ENCODE data around the gene FAM3A. TPM values are rescaled to one million over a fixed set of nuclear protein-coding genes. Genes with fewer than 3 reads are reported as not detected.

Gene FAM3A
- total RNA-seq, 1 donor from 2014 or later, result 36.5 TPM

- peaks cover 4% of the 10 kb centered on the region for H3K9me3 Mint-ChIP-seq (ENCODE audit: low read depth)
- H3K4me1 Mint-ChIP-seq (ENCODE audit: low read depth), result peaks cover 16% of the 10 kb centered on the region
- no peak overlapping the region for H3K27ac Mint-ChIP-seq (ENCODE audit: unreplicated experiment)
- peaks cover 7% of the 10 kb centered on the region for H3K36me3 Mint-ChIP-seq (ENCODE audit: low read depth)
- no peak for DNase-seq (ENCODE audit: low spot score)
- TF ChIP-seq, protein P1, sequence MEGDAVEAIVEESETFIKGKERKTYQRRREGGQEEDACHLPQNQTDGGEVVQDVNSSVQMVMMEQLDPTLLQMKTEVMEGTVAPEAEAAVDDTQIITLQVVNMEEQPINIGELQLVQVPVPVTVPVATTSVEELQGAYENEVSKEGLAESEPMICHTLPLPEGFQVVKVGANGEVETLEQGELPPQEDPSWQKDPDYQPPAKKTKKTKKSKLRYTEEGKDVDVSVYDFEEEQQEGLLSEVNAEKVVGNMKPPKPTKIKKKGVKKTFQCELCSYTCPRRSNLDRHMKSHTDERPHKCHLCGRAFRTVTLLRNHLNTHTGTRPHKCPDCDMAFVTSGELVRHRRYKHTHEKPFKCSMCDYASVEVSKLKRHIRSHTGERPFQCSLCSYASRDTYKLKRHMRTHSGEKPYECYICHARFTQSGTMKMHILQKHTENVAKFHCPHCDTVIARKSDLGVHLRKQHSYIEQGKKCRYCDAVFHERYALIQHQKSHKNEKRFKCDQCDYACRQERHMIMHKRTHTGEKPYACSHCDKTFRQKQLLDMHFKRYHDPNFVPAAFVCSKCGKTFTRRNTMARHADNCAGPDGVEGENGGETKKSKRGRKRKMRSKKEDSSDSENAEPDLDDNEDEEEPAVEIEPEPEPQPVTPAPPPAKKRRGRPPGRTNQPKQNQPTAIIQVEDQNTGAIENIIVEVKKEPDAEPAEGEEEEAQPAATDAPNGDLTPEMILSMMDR (IDR thresholded peaks at IDR 0.05), result no peak
- peak overlapping the region; percentile 66 for H3K4me3 Mint-ChIP-seq (ENCODE audit: unreplicated experiment)
- H3K27me3 Mint-ChIP-seq (ENCODE audit: low read depth), result no peaks in the 10 kb centered on the region
Measured at GRCh38 chrX:154485150-154486051, 30.6 kb downstream of the FAM3A start.

DNA sequence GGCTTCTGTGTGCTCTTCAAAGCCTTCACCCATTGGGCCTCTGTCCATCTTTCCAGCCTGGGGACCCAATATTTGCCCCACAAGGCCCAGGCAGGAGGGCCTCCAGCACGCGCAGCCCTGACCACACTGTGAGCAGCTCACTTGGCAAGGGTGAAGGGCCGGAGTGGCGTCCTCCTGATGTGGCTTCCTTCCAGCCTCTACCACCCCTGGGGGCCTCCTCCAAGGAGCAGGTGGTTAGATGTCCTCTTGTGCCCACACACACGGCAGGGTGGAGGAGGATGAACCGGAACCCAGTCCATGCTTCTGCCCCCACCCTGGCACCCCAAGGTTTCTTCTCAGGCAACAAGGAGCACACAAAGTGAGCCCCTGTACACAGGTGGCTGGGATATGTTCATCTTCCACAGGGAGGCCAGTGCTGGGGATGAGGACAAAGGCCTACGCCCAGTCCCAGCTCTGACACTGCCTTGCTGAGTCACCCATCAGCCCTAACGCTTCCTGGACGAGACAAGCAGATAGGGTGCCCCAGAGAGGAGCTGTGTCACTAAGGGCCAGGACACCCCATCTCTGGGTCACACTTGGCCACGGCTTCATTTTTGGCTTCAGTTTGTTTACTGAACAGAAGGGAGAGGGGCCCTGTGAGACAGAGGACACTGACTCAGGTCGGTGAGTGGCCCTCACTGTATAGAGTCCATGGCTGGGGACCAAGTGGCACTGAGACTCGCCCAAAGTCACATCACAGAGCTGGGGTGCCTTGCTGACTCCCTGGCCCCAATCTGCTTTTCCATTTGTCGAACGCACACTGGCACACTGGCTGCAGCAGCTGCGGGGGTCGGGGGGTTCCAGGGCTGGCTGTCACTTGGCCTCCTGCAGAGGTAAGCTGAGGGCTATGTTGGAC lies 31.5 kb downstream of the FAM3A start:
- peaks cover 4% of the 10 kb centered on the region for H3K9me3 Mint-ChIP-seq (ENCODE audit: low read depth)
- no peak for DNase-seq (ENCODE audit: low spot score)
- H3K4me3 Mint-ChIP-seq (ENCODE audit: unreplicated experiment), result no peak overlapping the region
- H3K36me3 Mint-ChIP-seq (ENCODE audit: low read depth), result peaks cover 7% of the 10 kb centered on the region
- TF ChIP-seq, protein P1 (IDR thresholded peaks at IDR 0.05), result no peak
- H3K27ac Mint-ChIP-seq (ENCODE audit: unreplicated experiment), result no peak overlapping the region
- H3K4me1 Mint-ChIP-seq (ENCODE audit: low read depth), result peaks cover 14% of the 10 kb centered on the region
- no peaks in the 10 kb centered on the region for H3K27me3 Mint-ChIP-seq (ENCODE audit: low read depth)

GRCh38 chrX:154483325-154483724 lies 32.7 kb downstream of the FAM3A start:
- peaks cover 7% of the 10 kb centered on the region for H3K36me3 Mint-ChIP-seq (ENCODE audit: low read depth)
- H3K4me3 Mint-ChIP-seq (ENCODE audit: unreplicated experiment), result no peak overlapping the region
- no peak overlapping the region for H3K27ac Mint-ChIP-seq (ENCODE audit: unreplicated experiment)
- H3K9me3 Mint-ChIP-seq (ENCODE audit: low read depth), result peaks cover 4% of the 10 kb centered on the region
- H3K4me1 Mint-ChIP-seq (ENCODE audit: low read depth), result peaks cover 14% of the 10 kb centered on the region
- no peaks in the 10 kb centered on the region for H3K27me3 Mint-ChIP-seq (ENCODE audit: low read depth)
- TF ChIP-seq, protein P1 (IDR thresholded peaks at IDR 0.05), result no peak
- no peak for DNase-seq (ENCODE audit: low spot score)

- Mint-ChIP-seq H3K4me3 (ENCODE audit: unreplicated experiment) (no peak overlapping the region), H3K27me3 (ENCODE audit: low read depth) (no peaks in the 10 kb centered on the region), H3K27ac (ENCODE audit: unreplicated experiment) (no peak overlapping the region), H3K9me3 (ENCODE audit: low read depth) (peaks cover 4% of the 10 kb centered on the region), H3K36me3 (ENCODE audit: low read depth) (peaks cover 3% of the 10 kb centered on the region), H3K4me1 (ENCODE audit: low read depth) (peaks cover 14% of the 10 kb centered on the region)
- DNase-seq (ENCODE audit: low spot score), result no peak
- TF ChIP-seq, protein P1 (IDR thresholded peaks at IDR 0.05), result no peak
Measured at GRCh38 chrX:154482786-154483185, 33.2 kb downstream of the FAM3A start.
